Neural crest cell (in vitro differentiated cells): ENCODE data around the gene UNC45B. TPM values are rescaled to one million over a fixed set of nuclear protein-coding genes. Genes with fewer than 3 reads are reported as not detected.

Experiments used
- DNase-seq: peaks from one replicate; pipeline ENCODE4 v3.0.0; 2021; ENCODE audit warnings: low read depth, mixed read lengths, low spot score
- H3K27ac Mint-ChIP-seq: one replicate; pipeline ENCODE4 v1.8.0; 2021; ENCODE audit warnings: mild to moderate bottlenecking, mixed read lengths; ENCODE audit not compliant: unreplicated experiment
- H3K27me3 Mint-ChIP-seq: 2 replicates; pipeline ENCODE4 v1.8.0; 2021; ENCODE audit warnings: low read depth, mild to moderate bottlenecking, mixed read lengths
- H3K36me3 Mint-ChIP-seq: 2 replicates; pipeline ENCODE4 v1.8.0; 2021; ENCODE audit warnings: low read depth, mild to moderate bottlenecking, mixed read lengths
- H3K4me1 Mint-ChIP-seq: 2 replicates; pipeline ENCODE4 v1.8.0; 2021; ENCODE audit warnings: mixed read lengths
- H3K4me3 Mint-ChIP-seq: one replicate; pipeline ENCODE4 v1.8.0; 2021; ENCODE audit warnings: mild to moderate bottlenecking, mixed read lengths
- H3K9me3 Mint-ChIP-seq: 2 replicates; pipeline ENCODE4 v1.8.0; 2021; ENCODE audit warnings: mixed read lengths
- total RNA-seq: library from RNA; stranded (reverse); gene quantifications from 2 replicates; pipeline ENCODE4 v1.2.1, GENCODE V29; 2021
- TF ChIP-seq, protein P1 (sequence below): fragments of 200-600 bp; sonication (generic); conservative IDR thresholded peaks from 2 replicates; pipeline ENCODE4 v1.5.0; 2021; ENCODE audit warnings: antibody characterized with exemption, mild to moderate bottlenecking

Gene UNC45B
- total RNA-seq, 1 donor from 2014 or later: not detected

DNA sequence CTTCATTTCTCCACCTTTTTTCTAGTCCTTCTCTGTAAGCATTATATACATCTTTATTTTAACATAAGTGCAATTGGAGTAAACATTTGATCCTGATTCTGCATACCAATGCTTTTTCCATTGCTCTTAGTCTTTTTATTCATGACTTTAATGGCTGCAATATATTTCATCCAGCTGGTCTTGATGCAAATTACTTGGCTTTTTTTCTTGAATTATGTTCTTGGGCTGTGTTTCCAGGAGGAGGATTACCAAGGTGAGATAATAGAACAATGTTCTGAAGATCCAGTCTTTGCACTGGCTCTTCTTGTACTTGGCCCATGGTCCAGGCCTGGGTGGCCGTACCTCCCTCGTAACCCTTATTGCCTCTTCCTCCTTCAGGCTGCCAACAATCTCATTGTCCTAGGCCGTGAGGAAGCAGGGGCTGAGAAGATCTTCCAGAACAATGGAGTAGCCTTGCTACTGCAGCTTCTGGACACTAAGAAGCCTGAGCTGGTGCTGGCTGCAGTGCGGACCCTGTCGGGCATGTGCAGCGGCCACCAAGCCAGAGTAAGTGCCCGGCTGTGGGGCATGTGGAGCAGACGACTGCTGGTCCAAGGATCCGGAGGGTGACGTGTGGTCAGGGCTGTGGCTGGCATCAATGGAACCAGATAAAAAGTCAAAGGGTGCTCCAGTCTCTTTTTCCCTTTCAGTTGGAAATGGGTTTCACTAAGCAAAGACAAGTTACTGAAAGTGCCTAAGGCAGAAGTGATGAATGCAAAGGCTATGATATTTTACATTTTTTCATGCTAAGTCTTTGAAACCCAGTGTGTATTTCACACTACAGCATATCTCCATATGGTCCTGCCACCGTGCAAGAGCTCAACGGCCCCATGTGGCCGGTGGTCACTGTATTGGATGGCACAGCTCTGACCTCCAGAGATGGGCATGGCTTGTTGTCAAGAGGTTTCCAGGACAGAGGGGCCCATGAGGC lies 6.9 kb downstream of the UNC45B start:
- Mint-ChIP-seq H3K36me3 (no peaks in the 10 kb centered on the region), H3K27ac (no peak overlapping the region), H3K4me1 (no peaks in the 10 kb centered on the region), H3K27me3 (peaks cover 4% of the 10 kb centered on the region), H3K9me3 (no peaks in the 10 kb centered on the region), H3K4me3 (no peak overlapping the region)
- no peak for DNase-seq
- TF ChIP-seq, protein P1, sequence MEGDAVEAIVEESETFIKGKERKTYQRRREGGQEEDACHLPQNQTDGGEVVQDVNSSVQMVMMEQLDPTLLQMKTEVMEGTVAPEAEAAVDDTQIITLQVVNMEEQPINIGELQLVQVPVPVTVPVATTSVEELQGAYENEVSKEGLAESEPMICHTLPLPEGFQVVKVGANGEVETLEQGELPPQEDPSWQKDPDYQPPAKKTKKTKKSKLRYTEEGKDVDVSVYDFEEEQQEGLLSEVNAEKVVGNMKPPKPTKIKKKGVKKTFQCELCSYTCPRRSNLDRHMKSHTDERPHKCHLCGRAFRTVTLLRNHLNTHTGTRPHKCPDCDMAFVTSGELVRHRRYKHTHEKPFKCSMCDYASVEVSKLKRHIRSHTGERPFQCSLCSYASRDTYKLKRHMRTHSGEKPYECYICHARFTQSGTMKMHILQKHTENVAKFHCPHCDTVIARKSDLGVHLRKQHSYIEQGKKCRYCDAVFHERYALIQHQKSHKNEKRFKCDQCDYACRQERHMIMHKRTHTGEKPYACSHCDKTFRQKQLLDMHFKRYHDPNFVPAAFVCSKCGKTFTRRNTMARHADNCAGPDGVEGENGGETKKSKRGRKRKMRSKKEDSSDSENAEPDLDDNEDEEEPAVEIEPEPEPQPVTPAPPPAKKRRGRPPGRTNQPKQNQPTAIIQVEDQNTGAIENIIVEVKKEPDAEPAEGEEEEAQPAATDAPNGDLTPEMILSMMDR: no peak

DNA sequence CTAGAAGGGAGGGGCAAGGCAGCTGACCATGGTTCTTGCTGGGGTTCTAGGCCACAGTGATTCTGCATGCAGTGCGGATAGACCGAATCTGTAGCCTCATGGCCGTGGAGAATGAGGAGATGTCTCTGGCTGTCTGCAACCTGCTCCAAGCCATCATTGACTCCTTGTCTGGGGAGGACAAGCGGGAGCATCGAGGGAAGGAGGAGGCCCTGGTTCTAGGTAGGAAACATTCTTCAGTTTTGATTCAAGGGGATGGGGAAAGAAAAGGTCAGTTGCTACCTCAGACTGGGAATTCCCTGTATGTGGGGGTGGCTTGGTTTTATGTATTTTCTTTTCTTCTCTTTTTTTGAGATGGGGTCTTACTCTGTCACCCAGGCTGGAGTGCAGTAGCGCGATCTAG lies 7.6 kb downstream of the UNC45B start:
- no peak for DNase-seq
- TF ChIP-seq, protein P1: no peak
- Mint-ChIP-seq H3K4me1 (no peaks in the 10 kb centered on the region), H3K27ac (no peak overlapping the region), H3K4me3 (no peak overlapping the region), H3K27me3 (peaks cover 11% of the 10 kb centered on the region), H3K9me3 (no peaks in the 10 kb centered on the region), H3K36me3 (no peaks in the 10 kb centered on the region)

GRCh38 chr17:35159940-35160339 lies 12.3 kb downstream of the UNC45B start:
- H3K4me1 Mint-ChIP-seq: no peaks in the 10 kb centered on the region
- TF ChIP-seq, protein P1: no peak
- H3K27ac Mint-ChIP-seq: no peak overlapping the region
- no peaks in the 10 kb centered on the region for H3K9me3 Mint-ChIP-seq
- no peak overlapping the region for H3K4me3 Mint-ChIP-seq
- no peak for DNase-seq
- peaks cover 36% of the 10 kb centered on the region for H3K27me3 Mint-ChIP-seq
- no peaks in the 10 kb centered on the region for H3K36me3 Mint-ChIP-seq

DNA sequence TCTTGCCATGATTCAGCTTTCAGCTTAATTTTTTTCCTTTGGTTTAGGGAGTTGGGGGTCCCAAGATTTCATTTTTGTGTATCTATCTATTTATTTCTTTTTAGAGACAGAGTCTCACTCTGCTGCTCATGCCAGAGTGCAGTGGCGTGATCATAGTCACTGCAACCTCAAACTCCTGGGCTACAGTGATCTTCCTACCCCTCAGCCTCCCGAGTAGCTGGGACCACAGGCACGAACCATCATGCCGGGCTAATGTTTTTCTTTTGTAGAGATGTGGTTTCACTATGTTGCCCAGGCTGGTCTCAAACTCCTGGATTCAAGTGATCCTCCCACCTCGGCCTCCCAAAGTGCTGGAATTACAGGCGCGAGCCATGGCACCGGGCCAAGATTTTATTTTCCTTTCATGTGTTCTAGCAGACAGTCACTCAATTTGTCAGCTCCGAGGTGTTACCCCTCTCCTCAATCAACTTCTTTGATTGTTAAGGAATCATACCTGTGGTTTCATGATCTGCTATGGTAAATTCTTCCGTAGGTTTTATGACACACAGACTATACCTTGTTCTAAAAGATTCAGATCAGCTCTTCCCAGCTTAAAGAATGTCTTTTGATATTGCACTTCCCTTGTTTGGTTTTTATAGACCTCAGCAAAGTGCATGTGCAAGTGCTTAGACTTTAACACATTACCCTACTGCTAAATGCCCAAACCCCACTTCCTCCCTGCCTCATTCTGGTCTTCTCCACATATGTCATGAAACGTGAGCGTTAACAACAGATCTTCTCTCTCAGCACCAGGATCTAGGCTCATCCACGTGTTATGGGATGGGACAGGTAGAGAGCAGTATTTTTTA lies 13.0 kb downstream of the UNC45B start:
- no peaks in the 10 kb centered on the region for H3K9me3 Mint-ChIP-seq
- no peaks in the 10 kb centered on the region for H3K4me1 Mint-ChIP-seq
- TF ChIP-seq, protein P1: no peak
- DNase-seq: no peak
- no peak overlapping the region for H3K4me3 Mint-ChIP-seq
- H3K36me3 Mint-ChIP-seq: no peaks in the 10 kb centered on the region
- H3K27me3 Mint-ChIP-seq: peaks cover 38% of the 10 kb centered on the region
- H3K27ac Mint-ChIP-seq: no peak overlapping the region

DNA sequence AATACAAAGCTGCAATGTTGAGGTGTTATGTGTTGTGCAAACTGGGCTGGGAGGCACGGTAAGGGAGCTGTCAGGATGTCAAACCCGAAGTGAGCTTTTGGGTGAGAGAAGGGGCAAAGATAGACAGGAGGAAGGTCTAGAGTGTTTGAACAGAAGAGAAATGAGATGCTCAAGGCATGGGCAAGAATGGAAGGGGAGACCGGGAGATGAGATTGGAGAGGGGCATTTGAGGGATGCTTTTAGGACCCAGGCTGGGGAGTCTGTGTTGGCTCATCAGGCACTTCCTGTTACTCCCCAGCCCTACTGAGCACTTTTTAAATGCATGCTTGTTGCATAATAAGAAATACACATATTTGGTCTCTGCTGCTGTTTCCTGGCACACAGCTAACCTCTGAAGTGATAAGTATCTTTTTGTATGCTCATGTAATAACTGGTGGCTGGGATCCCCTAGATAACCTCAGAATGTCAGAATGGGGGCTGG lies 13.7 kb downstream of the UNC45B start:
- H3K27ac Mint-ChIP-seq: no peak overlapping the region
- no peak for DNase-seq
- no peaks in the 10 kb centered on the region for H3K36me3 Mint-ChIP-seq
- H3K4me3 Mint-ChIP-seq: no peak overlapping the region
- H3K27me3 Mint-ChIP-seq: peaks cover 40% of the 10 kb centered on the region
- H3K4me1 Mint-ChIP-seq: no peaks in the 10 kb centered on the region
- TF ChIP-seq, protein P1: no peak
- H3K9me3 Mint-ChIP-seq: no peaks in the 10 kb centered on the region
